Activated T-cell treated with anti-CD3 and anti-CD28 coated beads for 48 hours (primary cell): ENCODE measurements around the gene TGFBRAP1.

Experiments used
- DNase-seq: peaks from one replicate; pipeline ENCODE4 v3.0.0-alpha.2; 2020; ENCODE audit warnings: low read depth

TGFBRAP1 gene

GRCh38 chr2:105238664-105239240, 90.8 kb downstream of the TGFBRAP1 start:
- no peak for DNase-seq

- DNase-seq, result peak; percentile 15
These were observed 92.3 kb downstream of the TGFBRAP1 start for GRCh38 chr2:105237045-105237765.

- DNase-seq, result no peak
These were observed 93.5 kb downstream of the TGFBRAP1 start for GRCh38 chr2:105236060-105236424.

GRCh38 chr2:105235388-105236059, 94.0 kb downstream of the TGFBRAP1 start:
- peak; percentile 52 for DNase-seq

- DNase-seq, result no peak
These were observed 98.3 kb downstream of the TGFBRAP1 start for GRCh38 chr2:105231232-105231619.

- no peak for DNase-seq
These were observed 105.1 kb downstream of the TGFBRAP1 start for GRCh38 chr2:105224444-105224843.

GRCh38 chr2:105220604-105221003, 108.9 kb downstream of the TGFBRAP1 start:
- DNase-seq, result no peak

GRCh38 chr2:105215586-105216192, 113.8 kb downstream of the TGFBRAP1 start:
- no peak for DNase-seq
